HEK293 (cell line): ENCODE measurements around the gene SYCP3.

ENCODE experiments used
- CTCF ChIA-PET: fragments of 350-600 bp; formaldehyde crosslinking; extraction: SDS; loops from one replicate; lab custom pipeline; 2021; ENCODE audit warnings: antibody characterized with exemption; lab: Yijun Ruan, JAX
- POLR2A ChIA-PET: fragments of 300-600 bp; formaldehyde crosslinking; extraction: SDS; loops from one replicate; lab custom pipeline; 2020; ENCODE audit warnings: antibody characterized with exemption, inconsistent platforms; lab: Yijun Ruan, JAX
- H3K27ac ChIP-seq: fragments of 200-500 bp; sonication (Bioruptor generic); 2 replicates; pipeline ENCODE4 v1.5.1; 2014; ENCODE audit warnings: low read depth, low read length, control low read depth, inconsistent platforms; ENCODE audit errors: extremely low read depth
- H3K36me3 ChIP-seq, 2 experiments: fragments of 200-500 bp in 1 of 2; sonication (Bioruptor generic) in 1 of 2; 1 replicate in 1 of 2; 2 replicates in 1 of 2; pipeline ENCODE4 v1.5.1; 2014 to 2017; ENCODE audit warnings: inconsistent platforms in 2 of 2, low read length in 2 of 2; ENCODE audit not compliant: control insufficient read depth in 2 of 2, insufficient read depth in 1 of 2
- H3K4me1 ChIP-seq: fragments of 200-500 bp; sonication (Bioruptor generic); 2 replicates; pipeline ENCODE4 v1.5.1; 2014; ENCODE audit warnings: mild to moderate bottlenecking, low read length, inconsistent platforms; ENCODE audit not compliant: control insufficient read depth, insufficient read depth
- H3K4me3 ChIP-seq: 2 replicates; pipeline ENCODE4 v1.5.1; 2011; ENCODE audit warnings: low read depth, mild to moderate bottlenecking, control low read depth, low read length, moderate library complexity
- H3K9me3 ChIP-seq: fragments of 200-500 bp; sonication (Bioruptor generic); 2 replicates; pipeline ENCODE4 v1.5.1; 2014; ENCODE audit warnings: low read depth, low read length, inconsistent platforms; ENCODE audit not compliant: control insufficient read depth, insufficient read depth
- FEZF1 ChIP-seq: fragments of 450-650 bp; formaldehyde crosslinking; IDR thresholded peaks from 2 replicates; pipeline ENCODE4 v1.5.1; 2016; ENCODE audit warnings: missing biosample characterization, missing genetic modification characterization
- MZF1 ChIP-seq: fragments of 450-650 bp; formaldehyde crosslinking; IDR thresholded peaks from 2 replicates; pipeline ENCODE4 v1.5.1; 2017; ENCODE audit warnings: missing biosample characterization, missing genetic modification characterization, borderline replicate concordance
- OVOL3 ChIP-seq: fragments of 450-650 bp; formaldehyde crosslinking; IDR thresholded peaks from 2 replicates; pipeline ENCODE4 v1.5.1; 2016; ENCODE audit warnings: missing biosample characterization, missing genetic modification characterization
- PRDM1 ChIP-seq: fragments of 450-650 bp; formaldehyde crosslinking; IDR thresholded peaks from 2 replicates; pipeline ENCODE4; 2016; ENCODE audit warnings: missing biosample characterization, missing genetic modification characterization
- SALL2 ChIP-seq: fragments of 450-650 bp; formaldehyde crosslinking; IDR thresholded peaks from 2 replicates; pipeline ENCODE4 v1.5.0; 2017; ENCODE audit warnings: missing biosample characterization, mild to moderate bottlenecking, missing genetic modification characterization, borderline replicate concordance
- SP7 ChIP-seq: fragments of 450-650 bp; formaldehyde crosslinking; IDR thresholded peaks from 2 replicates; pipeline ENCODE4 v1.5.1; 2016; ENCODE audit warnings: missing biosample characterization, missing genetic modification characterization
- YY1 ChIP-seq: fragments of 450-650 bp; formaldehyde crosslinking; IDR thresholded peaks from 2 replicates; pipeline ENCODE4 v1.5.1; 2018; ENCODE audit warnings: missing biosample characterization, missing genetic modification characterization
- YY2 ChIP-seq: fragments of 450-650 bp; formaldehyde crosslinking; IDR thresholded peaks from 2 replicates; pipeline ENCODE4 v1.5.1; 2016; ENCODE audit warnings: missing biosample characterization, missing genetic modification characterization
- ZBTB21 ChIP-seq: fragments of 450-650 bp; formaldehyde crosslinking; IDR thresholded peaks from 2 replicates; pipeline ENCODE4 v1.5.1; 2017; ENCODE audit warnings: missing biosample characterization, missing genetic modification characterization
- ZFHX2 ChIP-seq: fragments of 450-650 bp; formaldehyde crosslinking; conservative IDR thresholded peaks from 2 replicates; pipeline ENCODE4 v1.5.1; 2016; ENCODE audit warnings: missing biosample characterization, missing genetic modification characterization
- ZFP41 ChIP-seq: fragments of 450-650 bp; formaldehyde crosslinking; IDR thresholded peaks from 2 replicates; pipeline ENCODE4 v1.5.1; 2016; ENCODE audit warnings: missing biosample characterization, missing genetic modification characterization, borderline replicate concordance
- ZNF132 ChIP-seq: fragments of 450-650 bp; formaldehyde crosslinking; IDR thresholded peaks from 2 replicates; pipeline ENCODE4 v1.5.1; 2017; ENCODE audit warnings: missing biosample characterization, missing genetic modification characterization, borderline replicate concordance
- ZNF155 ChIP-seq: fragments of 450-650 bp; formaldehyde crosslinking; IDR thresholded peaks from 2 replicates; pipeline ENCODE4 v1.5.1; 2016; ENCODE audit warnings: missing biosample characterization, missing genetic modification characterization
- ZNF169 ChIP-seq: fragments of 450-650 bp; formaldehyde crosslinking; IDR thresholded peaks from 2 replicates; pipeline ENCODE4 v1.5.1; 2016; ENCODE audit warnings: missing biosample characterization, missing genetic modification characterization
- ZNF19 ChIP-seq: fragments of 450-650 bp; formaldehyde crosslinking; IDR thresholded peaks from 2 replicates; pipeline ENCODE4; 2016; ENCODE audit warnings: missing biosample characterization, missing genetic modification characterization, low read depth
- ZNF23 ChIP-seq: fragments of 450-650 bp; formaldehyde crosslinking; IDR thresholded peaks from 2 replicates; pipeline ENCODE4 v1.5.1; 2016; ENCODE audit warnings: missing biosample characterization, missing genetic modification characterization, borderline replicate concordance
- ZNF266 ChIP-seq: fragments of 450-650 bp; formaldehyde crosslinking; IDR thresholded peaks from 2 replicates; pipeline ENCODE4 v1.5.1; 2016; ENCODE audit warnings: missing biosample characterization, missing genetic modification characterization, low read depth
- ZNF274 ChIP-seq, 2 experiments: fragments of 200-500 bp in 1 of 2; fragments of 450-650 bp in 1 of 2; sonication (Bioruptor generic) in 1 of 2; formaldehyde crosslinking in 1 of 2; IDR thresholded peaks; 2 replicates each; pipeline versions ENCODE4 v1.5.1 to v1.6.1; 2014 to 2016; ENCODE audit warnings: borderline replicate concordance in 1 of 2, inconsistent platforms in 1 of 2, low read length in 1 of 2, missing biosample characterization in 1 of 2, missing genetic modification characterization in 1 of 2
- ZNF292 ChIP-seq: fragments of 450-650 bp; formaldehyde crosslinking; IDR thresholded peaks from 2 replicates; pipeline ENCODE4 v1.5.1; 2016; ENCODE audit warnings: low read depth, missing biosample characterization, missing genetic modification characterization, borderline replicate concordance
- ZNF302 ChIP-seq: fragments of 450-650 bp; formaldehyde crosslinking; IDR thresholded peaks from 2 replicates; pipeline ENCODE4 v1.5.1; 2016; ENCODE audit warnings: missing biosample characterization, missing genetic modification characterization, low read depth
- ZNF335 ChIP-seq: fragments of 450-650 bp; formaldehyde crosslinking; conservative IDR thresholded peaks from 2 replicates; pipeline ENCODE4 v1.5.1; 2016; ENCODE audit warnings: missing biosample characterization, missing genetic modification characterization
- ZNF416 ChIP-seq: fragments of 450-650 bp; formaldehyde crosslinking; IDR thresholded peaks from 2 replicates; pipeline ENCODE4 v1.5.1; 2016; ENCODE audit warnings: missing biosample characterization, missing genetic modification characterization
- ZNF48 ChIP-seq: fragments of 450-650 bp; formaldehyde crosslinking; IDR thresholded peaks from 2 replicates; pipeline ENCODE4 v1.5.1; 2016; ENCODE audit warnings: missing biosample characterization, missing genetic modification characterization
- ZNF514 ChIP-seq: fragments of 450-650 bp; formaldehyde crosslinking; IDR thresholded peaks from 2 replicates; pipeline ENCODE4 v1.5.1; 2016; ENCODE audit warnings: missing biosample characterization, missing genetic modification characterization
- ZNF548 ChIP-seq: fragments of 450-650 bp; formaldehyde crosslinking; IDR thresholded peaks from 2 replicates; pipeline ENCODE4 v1.5.1; 2016; ENCODE audit warnings: missing biosample characterization, missing genetic modification characterization
- ZNF571 ChIP-seq: fragments of 450-650 bp; formaldehyde crosslinking; IDR thresholded peaks from 2 replicates; pipeline ENCODE4 v1.5.0; 2017; ENCODE audit warnings: missing biosample characterization, missing genetic modification characterization
- ZNF585B ChIP-seq: fragments of 450-650 bp; formaldehyde crosslinking; IDR thresholded peaks from 2 replicates; pipeline ENCODE4 v1.5.1; 2016; ENCODE audit warnings: missing biosample characterization, missing genetic modification characterization
- ZNF610 ChIP-seq: fragments of 450-650 bp; formaldehyde crosslinking; IDR thresholded peaks from 2 replicates; pipeline ENCODE4 v1.5.1; 2016; ENCODE audit warnings: missing biosample characterization, missing genetic modification characterization, borderline replicate concordance
- ZNF701 ChIP-seq: fragments of 450-650 bp; formaldehyde crosslinking; IDR thresholded peaks from 2 replicates; pipeline ENCODE4 v1.5.1; 2016; ENCODE audit warnings: missing biosample characterization, missing genetic modification characterization
- ZNF768 ChIP-seq: fragments of 450-650 bp; formaldehyde crosslinking; IDR thresholded peaks from 2 replicates; pipeline ENCODE4 v1.5.1; 2018; ENCODE audit warnings: missing biosample characterization, mild to moderate bottlenecking, missing genetic modification characterization
- ZNF792 ChIP-seq: fragments of 450-650 bp; formaldehyde crosslinking; IDR thresholded peaks from 2 replicates; pipeline ENCODE4 v1.5.1; 2016; ENCODE audit warnings: missing biosample characterization, missing genetic modification characterization
- ZSCAN16 ChIP-seq: fragments of 450-650 bp; formaldehyde crosslinking; IDR thresholded peaks from 2 replicates; pipeline ENCODE4 v1.5.1; 2016; ENCODE audit warnings: missing biosample characterization, missing genetic modification characterization
- TF ChIP-seq, protein P1 (sequence below): fragments of 450-650 bp; formaldehyde crosslinking; IDR thresholded peaks from 2 replicates; pipeline ENCODE4 v1.5.1; 2017; ENCODE audit warnings: missing biosample characterization, missing genetic modification characterization
- TF ChIP-seq, protein P2 (sequence below): fragments of 450-650 bp; formaldehyde crosslinking; IDR thresholded peaks from 2 replicates; pipeline ENCODE4 v1.5.1; 2017; ENCODE audit warnings: missing biosample characterization, mild to moderate bottlenecking, missing genetic modification characterization, moderate library complexity

The SYCP3 gene

GRCh38 chr12:101680647-101681046, 58.6 kb downstream of the SYCP3 start:
- ChIA-PET POLR2A (no interaction called here), CTCF (no interaction called here)
- no peaks in the 10 kb centered on the region for H3K36me3 ChIP-seq
- H3K4me1 ChIP-seq, result no peaks in the 10 kb centered on the region
- no peaks in the 10 kb centered on the region for H3K9me3 ChIP-seq
- H3K27ac ChIP-seq, result no peak overlapping the region
- no peak overlapping the region for H3K4me3 ChIP-seq
- TF ChIP-seq YY1 (tag by site-specific recombination), result no peak
- no peak for TF ChIP-seq SALL2
- no peak for TF ChIP-seq ZNF548
- TF ChIP-seq, protein P1, sequence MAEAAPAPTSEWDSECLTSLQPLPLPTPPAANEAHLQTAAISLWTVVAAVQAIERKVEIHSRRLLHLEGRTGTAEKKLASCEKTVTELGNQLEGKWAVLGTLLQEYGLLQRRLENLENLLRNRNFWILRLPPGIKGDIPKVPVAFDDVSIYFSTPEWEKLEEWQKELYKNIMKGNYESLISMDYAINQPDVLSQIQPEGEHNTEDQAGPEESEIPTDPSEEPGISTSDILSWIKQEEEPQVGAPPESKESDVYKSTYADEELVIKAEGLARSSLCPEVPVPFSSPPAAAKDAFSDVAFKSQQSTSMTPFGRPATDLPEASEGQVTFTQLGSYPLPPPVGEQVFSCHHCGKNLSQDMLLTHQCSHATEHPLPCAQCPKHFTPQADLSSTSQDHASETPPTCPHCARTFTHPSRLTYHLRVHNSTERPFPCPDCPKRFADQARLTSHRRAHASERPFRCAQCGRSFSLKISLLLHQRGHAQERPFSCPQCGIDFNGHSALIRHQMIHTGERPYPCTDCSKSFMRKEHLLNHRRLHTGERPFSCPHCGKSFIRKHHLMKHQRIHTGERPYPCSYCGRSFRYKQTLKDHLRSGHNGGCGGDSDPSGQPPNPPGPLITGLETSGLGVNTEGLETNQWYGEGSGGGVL (tag by site-specific recombination), result no peak
- TF ChIP-seq SP7 (tag by site-specific recombination), result no peak
- no peak for TF ChIP-seq ZNF768
- TF ChIP-seq ZNF155, result no peak
- TF ChIP-seq ZNF571 (tag by site-specific recombination), result no peak
- TF ChIP-seq ZNF585B (tag by site-specific recombination), result no peak
- TF ChIP-seq FEZF1 (tag by site-specific recombination), result no peak
- TF ChIP-seq ZNF23 (tag by site-specific recombination), result no peak
- no peak for TF ChIP-seq ZNF514 (tag by site-specific recombination)
- TF ChIP-seq ZFHX2 (tag by site-specific recombination), result no peak
- TF ChIP-seq ZNF610 (tag by site-specific recombination), result no peak
- TF ChIP-seq ZNF19 (tag by site-specific recombination), result no peak
- TF ChIP-seq MZF1 (tag by site-specific recombination), result no peak
- TF ChIP-seq ZNF335, result no peak

DNA sequence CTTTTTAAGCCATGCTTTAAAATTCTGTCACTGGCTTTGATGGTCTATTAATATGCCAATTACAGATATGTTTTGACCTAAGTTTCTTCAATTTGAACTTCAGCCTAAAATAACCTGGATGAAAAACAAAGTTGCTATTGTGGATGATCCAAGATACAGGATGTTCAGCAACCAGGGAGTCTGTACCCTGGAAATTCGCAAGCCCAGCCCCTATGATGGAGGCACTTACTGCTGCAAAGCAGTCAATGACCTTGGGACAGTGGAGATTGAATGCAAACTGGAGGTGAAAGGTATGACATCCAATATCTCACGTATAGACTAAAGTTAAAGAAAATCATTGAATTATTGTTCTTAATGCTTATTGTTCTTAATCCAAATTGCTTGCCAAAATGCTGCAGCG, 59.0 kb downstream of the SYCP3 start:
- Histone ChIP-seq H3K27ac (no peak overlapping the region), H3K9me3 (no peaks in the 10 kb centered on the region), H3K4me3 (no peak overlapping the region), H3K4me1 (no peaks in the 10 kb centered on the region)
- ChIA-PET CTCF (no interaction called here), POLR2A (no interaction called here)
- TF ChIP-seq ZFP41 (tag by site-specific recombination) (no peak), ZNF132 (no peak), ZNF416 (tag by site-specific recombination) (no peak), ZBTB21 (no peak), ZNF792 (no peak), ZNF335 (no peak), YY2 (tag by site-specific recombination) (no peak), ZNF768 (no peak), ZNF169 (tag by site-specific recombination) (no peak), PRDM1 (tag by site-specific recombination) (no peak), ZNF155 (no peak), ZNF292 (no peak), OVOL3 (tag by site-specific recombination) (no peak), ZNF266 (tag by site-specific recombination) (no peak), ZNF48 (no peak), ZNF701 (tag by site-specific recombination) (no peak), ZNF274 (IDR thresholded peaks at IDR 0.05; ENCODE audit: low read length) (no peak), ZNF274 (tag by site-specific recombination; IDR thresholded peaks at IDR 0.05; ENCODE audit: borderline replicate concordance) (no peak), ZNF302 (tag by site-specific recombination) (no peak), ZSCAN16 (tag by site-specific recombination) (no peak)
- TF ChIP-seq, protein P2, sequence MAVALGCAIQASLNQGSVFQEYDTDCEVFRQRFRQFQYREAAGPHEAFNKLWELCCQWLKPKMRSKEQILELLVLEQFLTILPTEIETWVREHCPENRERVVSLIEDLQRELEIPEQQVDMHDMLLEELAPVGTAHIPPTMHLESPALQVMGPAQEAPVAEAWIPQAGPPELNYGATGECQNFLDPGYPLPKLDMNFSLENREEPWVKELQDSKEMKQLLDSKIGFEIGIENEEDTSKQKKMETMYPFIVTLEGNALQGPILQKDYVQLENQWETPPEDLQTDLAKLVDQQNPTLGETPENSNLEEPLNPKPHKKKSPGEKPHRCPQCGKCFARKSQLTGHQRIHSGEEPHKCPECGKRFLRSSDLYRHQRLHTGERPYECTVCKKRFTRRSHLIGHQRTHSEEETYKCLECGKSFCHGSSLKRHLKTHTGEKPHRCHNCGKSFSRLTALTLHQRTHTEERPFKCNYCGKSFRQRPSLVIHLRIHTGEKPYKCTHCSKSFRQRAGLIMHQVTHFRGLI, result no peak
- TF ChIP-seq, all 188 proteins: peak for 0
- H3K36me3 ChIP-seq, result no peaks in the 10 kb centered on the region
